ENCODE measurements around the gene SIM2. TPM values are rescaled to one million over a fixed set of nuclear protein-coding genes. Genes with fewer than 3 reads are reported as not detected.

SIM2 gene
- total RNA-seq, 3 donors from 2014 or later (not counting 1 experiment from before 2014, with no cell fraction given) = not detected

GRCh38 chr21:36725793-36726386, 27.0 kb downstream of the SIM2 start:
- DNase-seq = no peak
- H3K27me3 Mint-ChIP-seq (ENCODE audit: low read depth in 2 of 2) = peaks cover 8 to 27% of the 10 kb centered on the region in 2 donors
- WGBS (ENCODE audit: insufficient coverage) = 95% methylated on average over 12 of the region's 12 CpGs

GRCh38 chr21:36727866-36728265, 29.0 kb downstream of the SIM2 start:
- 90% methylated on average over 6 of the region's 6 CpGs for WGBS (ENCODE audit: insufficient coverage)

More at GRCh38 chr21:36725793-36726386, 27.0 kb downstream of the SIM2 start:
- H3K4me1 ChIP-seq (ENCODE audit: control insufficient read depth, insufficient read depth, low read length) = no peaks in the 10 kb centered on the region
- Mint-ChIP-seq H3K36me3 (no peaks in the 10 kb centered on the region), H3K27ac (no peak overlapping the region), H3K4me1 (no peaks in the 10 kb centered on the region), H3K9me3 (no peaks in the 10 kb centered on the region), H3K4me3 (no peak overlapping the region)
- no peak overlapping the region for H3K4me3 ChIP-seq (ENCODE audit: low read length)
- H3K36me3 ChIP-seq (ENCODE audit: control insufficient read depth, insufficient read depth, low read length) = no peaks in the 10 kb centered on the region
- ATAC-seq = no peak
- no peak for TF ChIP-seq CTCF (IDR thresholded peaks at IDR 0.05)
- no peak overlapping the region for H3K27ac ChIP-seq (ENCODE audit: low read length)
- H3K27me3 ChIP-seq (ENCODE audit: control insufficient read depth, insufficient read depth, low read length) = no peaks in the 10 kb centered on the region
- intact Hi-C loops (cut with micrococcal nuclease) = no loop called here
- no peaks in the 10 kb centered on the region for H3K9me3 ChIP-seq (ENCODE audit: control insufficient read depth, insufficient read depth, low read length)

GRCh38 chr21:36728371-36729111, 29.6 kb downstream of the SIM2 start:
- Mint-ChIP-seq H3K27me3 (ENCODE audit: low read depth in 2 of 2) (peaks cover 0 to 12% of the 10 kb centered on the region in 2 donors), H3K9me3 (no peaks in the 10 kb centered on the region), H3K4me1 (no peaks in the 10 kb centered on the region), H3K4me3 (no peak overlapping the region), H3K36me3 (no peaks in the 10 kb centered on the region), H3K27ac (no peak overlapping the region)
- Histone ChIP-seq H3K36me3 (ENCODE audit: control insufficient read depth, insufficient read depth, low read length) (no peaks in the 10 kb centered on the region), H3K9me3 (ENCODE audit: control insufficient read depth, insufficient read depth, low read length) (no peaks in the 10 kb centered on the region), H3K4me1 (ENCODE audit: control insufficient read depth, insufficient read depth, low read length) (no peaks in the 10 kb centered on the region), H3K27me3 (ENCODE audit: control insufficient read depth, insufficient read depth, low read length) (no peaks in the 10 kb centered on the region), H3K4me3 (ENCODE audit: low read length) (no peak overlapping the region), H3K27ac (ENCODE audit: low read length) (no peak overlapping the region)
- ATAC-seq (no peak), DNase-seq (no peak)
- intact Hi-C loops (cut with micrococcal nuclease) = no loop called here
- 91% methylated on average over 14 of the region's 14 CpGs for WGBS (ENCODE audit: insufficient coverage)
- TF ChIP-seq CTCF (IDR thresholded peaks at IDR 0.05) = no peak

More at GRCh38 chr21:36727866-36728265, 29.0 kb downstream of the SIM2 start:
- ATAC-seq (no peak), DNase-seq (no peak)
- Mint-ChIP-seq H3K4me3 (no peak overlapping the region), H3K4me1 (no peaks in the 10 kb centered on the region), H3K36me3 (no peaks in the 10 kb centered on the region), H3K9me3 (no peaks in the 10 kb centered on the region), H3K27ac (no peak overlapping the region), H3K27me3 (ENCODE audit: low read depth in 2 of 2) (peaks cover 0 to 14% of the 10 kb centered on the region in 2 donors)
- Histone ChIP-seq H3K27ac (ENCODE audit: low read length) (no peak overlapping the region), H3K27me3 (ENCODE audit: control insufficient read depth, insufficient read depth, low read length) (no peaks in the 10 kb centered on the region), H3K36me3 (ENCODE audit: control insufficient read depth, insufficient read depth, low read length) (no peaks in the 10 kb centered on the region), H3K9me3 (ENCODE audit: control insufficient read depth, insufficient read depth, low read length) (no peaks in the 10 kb centered on the region), H3K4me1 (ENCODE audit: control insufficient read depth, insufficient read depth, low read length) (no peaks in the 10 kb centered on the region), H3K4me3 (ENCODE audit: low read length) (no peak overlapping the region)
- intact Hi-C loops (cut with micrococcal nuclease) = no loop called here
- TF ChIP-seq CTCF (IDR thresholded peaks at IDR 0.05) = no peak
